ENCODE measurements around the gene CRACR2A.

Gene CRACR2A

DNA sequence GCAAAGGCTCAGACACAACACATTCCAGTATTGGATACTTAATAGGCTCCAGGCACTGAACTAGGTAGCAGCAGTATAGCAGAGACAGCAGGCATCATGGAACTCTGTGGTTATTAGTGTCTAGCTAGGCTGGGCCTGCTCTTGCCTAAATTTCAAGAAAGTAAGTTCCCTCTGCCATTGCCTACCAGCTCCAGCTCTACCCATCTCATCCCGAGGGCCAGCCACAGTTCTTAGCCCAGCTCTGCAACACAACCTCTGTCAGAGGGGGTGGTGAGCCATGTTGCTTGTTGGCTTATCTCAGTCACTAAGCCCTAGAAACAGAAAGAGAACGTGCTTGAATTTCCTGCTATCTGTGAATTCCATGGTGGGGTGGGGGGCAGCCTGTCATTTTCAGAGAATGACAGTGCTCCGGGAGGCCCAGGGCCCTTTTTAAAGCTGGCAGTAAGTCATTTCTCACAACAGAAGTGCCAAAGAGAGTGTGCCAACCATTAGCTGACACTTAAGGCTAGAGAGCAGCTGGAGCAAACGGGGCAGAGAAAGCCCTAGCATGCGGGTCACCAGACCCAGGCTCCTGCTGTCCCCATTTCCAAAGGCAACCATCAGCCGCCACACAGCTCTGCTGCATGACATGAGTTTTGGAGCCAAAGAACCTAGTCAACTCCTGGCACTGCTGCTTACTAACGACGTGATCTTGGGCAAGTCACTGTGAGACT lies 156.1 kb downstream of the CRACR2A start:
- H3K36me3 ChIP-seq (replicated peaks; ENCODE audit: low read depth, low read length), result no peaks in the 10 kb centered on the region
- H3K4me1 ChIP-seq (ENCODE audit: low read length), result no peaks in the 10 kb centered on the region
- H3K27ac ChIP-seq (ENCODE audit: low read length), result no peak overlapping the region
- H3K9me3 ChIP-seq (ENCODE audit: insufficient read depth, low read length), result no peaks in the 10 kb centered on the region
- H3K79me2 ChIP-seq (ENCODE audit: low read length), result no peaks in the 10 kb centered on the region
- TF ChIP-seq, protein P1, sequence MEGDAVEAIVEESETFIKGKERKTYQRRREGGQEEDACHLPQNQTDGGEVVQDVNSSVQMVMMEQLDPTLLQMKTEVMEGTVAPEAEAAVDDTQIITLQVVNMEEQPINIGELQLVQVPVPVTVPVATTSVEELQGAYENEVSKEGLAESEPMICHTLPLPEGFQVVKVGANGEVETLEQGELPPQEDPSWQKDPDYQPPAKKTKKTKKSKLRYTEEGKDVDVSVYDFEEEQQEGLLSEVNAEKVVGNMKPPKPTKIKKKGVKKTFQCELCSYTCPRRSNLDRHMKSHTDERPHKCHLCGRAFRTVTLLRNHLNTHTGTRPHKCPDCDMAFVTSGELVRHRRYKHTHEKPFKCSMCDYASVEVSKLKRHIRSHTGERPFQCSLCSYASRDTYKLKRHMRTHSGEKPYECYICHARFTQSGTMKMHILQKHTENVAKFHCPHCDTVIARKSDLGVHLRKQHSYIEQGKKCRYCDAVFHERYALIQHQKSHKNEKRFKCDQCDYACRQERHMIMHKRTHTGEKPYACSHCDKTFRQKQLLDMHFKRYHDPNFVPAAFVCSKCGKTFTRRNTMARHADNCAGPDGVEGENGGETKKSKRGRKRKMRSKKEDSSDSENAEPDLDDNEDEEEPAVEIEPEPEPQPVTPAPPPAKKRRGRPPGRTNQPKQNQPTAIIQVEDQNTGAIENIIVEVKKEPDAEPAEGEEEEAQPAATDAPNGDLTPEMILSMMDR (IDR thresholded peaks at IDR 0.05; ENCODE audit: low read depth, low read length), result no peak
- no peak for TF ChIP-seq EZH2phosphoT487 (IDR thresholded peaks at IDR 0.05; ENCODE audit: low read depth)
- H3K4me2 ChIP-seq (ENCODE audit: low read length), result no peak overlapping the region
- no peaks in the 10 kb centered on the region for H3K27me3 ChIP-seq (ENCODE audit: low read depth, low read length)
- no peak overlapping the region for H3K9ac ChIP-seq (ENCODE audit: low read length)
- no peaks in the 10 kb centered on the region for H4K20me1 ChIP-seq (ENCODE audit: insufficient read depth, low read length)
- no peak overlapping the region for H2AFZ ChIP-seq (ENCODE audit: low read depth, low read length)
- no peak overlapping the region for H3K4me3 ChIP-seq (ENCODE audit: low read length)

DNA sequence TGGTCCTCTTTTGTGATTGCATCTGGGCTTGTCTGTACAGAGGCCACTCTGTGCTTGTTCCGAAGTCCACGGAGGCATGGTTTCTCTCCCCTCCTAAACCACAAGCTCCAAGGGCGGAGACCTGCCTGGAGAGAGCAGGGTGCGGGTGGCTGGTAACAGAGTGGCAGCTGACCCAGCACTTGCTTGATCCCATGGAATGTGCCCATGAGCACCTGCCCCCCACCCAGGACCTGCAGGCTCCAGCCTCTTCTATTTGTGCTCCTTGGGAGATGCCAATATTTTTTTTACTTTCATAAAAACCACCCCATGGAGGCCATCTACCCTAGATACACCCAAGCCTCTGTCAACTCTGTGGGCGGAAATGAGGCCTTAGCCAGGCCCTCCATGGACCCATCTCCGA lies 157.2 kb downstream of the CRACR2A start:
- Histone ChIP-seq H3K27me3 (ENCODE audit: low read depth, low read length) (peaks cover 5% of the 10 kb centered on the region), H3K4me1 (ENCODE audit: low read length) (no peaks in the 10 kb centered on the region), H3K27ac (ENCODE audit: low read length) (no peak overlapping the region), H3K36me3 (replicated peaks; ENCODE audit: low read depth, low read length) (no peaks in the 10 kb centered on the region), H3K4me2 (ENCODE audit: low read length) (no peak overlapping the region), H3K9ac (ENCODE audit: low read length) (no peak overlapping the region), H3K9me3 (ENCODE audit: insufficient read depth, low read length) (no peaks in the 10 kb centered on the region), H3K4me3 (ENCODE audit: low read length) (no peak overlapping the region), H4K20me1 (ENCODE audit: insufficient read depth, low read length) (no peaks in the 10 kb centered on the region), H2AFZ (ENCODE audit: low read depth, low read length) (no peak overlapping the region), H3K79me2 (ENCODE audit: low read length) (no peaks in the 10 kb centered on the region)
- no peak for TF ChIP-seq EZH2phosphoT487 (IDR thresholded peaks at IDR 0.05; ENCODE audit: low read depth)
- TF ChIP-seq, protein P1 (IDR thresholded peaks at IDR 0.05; ENCODE audit: low read depth, low read length), result no peak

GRCh38 chr12:3594966-3595365 lies 157.9 kb downstream of the CRACR2A start:
- Histone ChIP-seq H3K36me3 (replicated peaks; ENCODE audit: low read depth, low read length) (no peaks in the 10 kb centered on the region), H3K9me3 (ENCODE audit: insufficient read depth, low read length) (no peaks in the 10 kb centered on the region), H3K27me3 (ENCODE audit: low read depth, low read length) (peaks cover 10% of the 10 kb centered on the region)

DNA sequence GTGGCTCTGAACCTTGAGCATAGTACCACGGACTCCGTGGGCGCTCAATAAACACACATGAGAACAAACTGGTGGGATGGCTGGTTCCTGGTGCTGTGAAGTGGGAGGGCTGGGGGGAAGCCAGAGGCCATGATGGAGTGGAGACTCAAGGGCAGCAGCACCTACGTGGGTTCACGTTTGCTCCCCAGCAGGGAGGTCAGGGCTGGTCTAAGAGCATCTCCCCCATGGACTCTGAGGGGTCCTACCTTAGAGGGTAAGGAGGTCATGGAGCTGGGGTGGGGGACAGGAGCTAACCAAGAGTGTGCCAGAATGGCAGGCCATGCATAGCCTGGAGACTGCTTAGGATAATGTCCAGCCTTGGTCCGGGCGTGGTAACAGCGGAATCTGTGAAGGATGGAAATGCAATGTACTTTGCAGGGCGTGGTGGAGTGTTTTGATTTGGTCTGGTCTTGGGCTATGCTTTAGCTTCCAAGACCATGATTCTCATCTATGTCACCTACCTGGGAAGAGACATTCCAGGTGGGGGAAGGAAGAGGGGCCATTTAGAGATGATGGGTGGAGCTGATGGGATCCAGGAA lies 158.9 kb downstream of the CRACR2A start:
- no peaks in the 10 kb centered on the region for H3K79me2 ChIP-seq (ENCODE audit: low read length)
- H3K4me1 ChIP-seq (ENCODE audit: low read length), result no peaks in the 10 kb centered on the region
- H2AFZ ChIP-seq (ENCODE audit: low read depth, low read length), result no peak overlapping the region
- no peak for TF ChIP-seq EZH2phosphoT487 (IDR thresholded peaks at IDR 0.05; ENCODE audit: low read depth)
- TF ChIP-seq, protein P1 (IDR thresholded peaks at IDR 0.05; ENCODE audit: low read depth, low read length), result no peak
- no peaks in the 10 kb centered on the region for H4K20me1 ChIP-seq (ENCODE audit: insufficient read depth, low read length)
- H3K4me2 ChIP-seq (ENCODE audit: low read length), result no peak overlapping the region
- no peak overlapping the region for H3K4me3 ChIP-seq (ENCODE audit: low read length)
- H3K9me3 ChIP-seq (ENCODE audit: insufficient read depth, low read length), result no peaks in the 10 kb centered on the region
- no peaks in the 10 kb centered on the region for H3K36me3 ChIP-seq (replicated peaks; ENCODE audit: low read depth, low read length)
- no peak overlapping the region for H3K9ac ChIP-seq (ENCODE audit: low read length)
- H3K27me3 ChIP-seq (ENCODE audit: low read depth, low read length), result peaks cover 14% of the 10 kb centered on the region
- H3K27ac ChIP-seq (ENCODE audit: low read length), result no peak overlapping the region

More at GRCh38 chr12:3594966-3595365, 157.9 kb downstream of the CRACR2A start:
- Histone ChIP-seq H3K27ac (ENCODE audit: low read length) (no peak overlapping the region), H3K4me3 (ENCODE audit: low read length) (no peak overlapping the region), H4K20me1 (ENCODE audit: insufficient read depth, low read length) (no peaks in the 10 kb centered on the region), H3K9ac (ENCODE audit: low read length) (no peak overlapping the region), H3K4me2 (ENCODE audit: low read length) (no peak overlapping the region), H2AFZ (ENCODE audit: low read depth, low read length) (no peak overlapping the region), H3K79me2 (ENCODE audit: low read length) (no peaks in the 10 kb centered on the region), H3K4me1 (ENCODE audit: low read length) (no peaks in the 10 kb centered on the region)
- TF ChIP-seq, protein P1 (IDR thresholded peaks at IDR 0.05; ENCODE audit: low read depth, low read length), result no peak
- no peak for TF ChIP-seq EZH2phosphoT487 (IDR thresholded peaks at IDR 0.05; ENCODE audit: low read depth)
